Aorta (tissue), 5 donors: ENCODE results near the gene NLGN1. TPM values are rescaled to one million over a fixed set of nuclear protein-coding genes. Genes with fewer than 3 reads are reported as not detected.
"Not testable (repeated sequence)": the region's sequence is repeated elsewhere in the genome, so short reads cannot be mapped to it uniquely, and the experiment has no call there.

ENCODE experiments used
- ATAC-seq: fragments of 200-7000 bp; cut with Tn5 transposase; one replicate; pipeline ENCODE4 v1.9.1; 2022; ENCODE audit warnings: moderate library complexity; ENCODE audit not compliant: low FRiP score
- DNase-seq, 2 donors: peaks; one replicate each; pipeline ENCODE4 v3.0.0-alpha.2; 2020
- H3K27ac ChIP-seq, 2 donors: one replicate each; pipeline ENCODE4 v1.5.1; 2013; ENCODE audit warnings: low read length in 2 of 2, mild to moderate bottlenecking in 2 of 2, moderate library complexity in 2 of 2, control low read depth in 1 of 2, inconsistent platforms in 1 of 2, low read depth in 1 of 2
- H3K27me3 ChIP-seq, 2 donors: one replicate each; pipeline ENCODE4 v1.6.1; 2013; ENCODE audit warnings: control low read depth in 1 of 2, low read length in 1 of 2, mild to moderate bottlenecking in 1 of 2, moderate library complexity in 1 of 2; ENCODE audit not compliant: insufficient read depth in 2 of 2, control insufficient read depth in 1 of 2
- H3K36me3 ChIP-seq, 2 donors: one replicate each; pipeline ENCODE4 v1.6.1; 2013; ENCODE audit warnings: control low read depth in 1 of 2, low read length in 1 of 2, mild to moderate bottlenecking in 1 of 2; ENCODE audit not compliant: insufficient read depth in 2 of 2, control insufficient read depth in 1 of 2
- H3K4me1 ChIP-seq, 2 donors: one replicate each; pipeline ENCODE4 v1.6.1; 2013; ENCODE audit warnings: low read length in 2 of 2, control low read depth in 1 of 2, mild to moderate bottlenecking in 1 of 2, moderate library complexity in 1 of 2; ENCODE audit not compliant: insufficient read depth in 2 of 2, control insufficient read depth in 1 of 2
- H3K4me3 ChIP-seq, 2 donors: one replicate each; pipeline ENCODE4 v1.5.1; 2013; ENCODE audit warnings: low read length in 2 of 2, control low read depth in 1 of 2, mild to moderate bottlenecking in 1 of 2
- H3K9me3 ChIP-seq: one replicate; pipeline ENCODE4 v1.6.1; 2013; ENCODE audit warnings: mild to moderate bottlenecking, low read length; ENCODE audit not compliant: control insufficient read depth
- WGBS, 2 donors: extraction: QIAGEN DNeasy Blood & Tissue Kit; methylation state at CpG; one replicate each; pipeline ENCODE4 v1.1.7; 2013; 5-methylcytosine and 5-hydroxymethylcytosine counted together
- intact Hi-C, 2 donors: fragments of 100-400 bp; cut with DNase I; formaldehyde crosslinking; loops; one replicate each; pipeline versions ENCODE4 v1.14.2 to v1.15.0; 2022
- polyA plus RNA-seq, 2 donors: library from polyadenylated mRNA; stranded (reverse); fragments of 200-250 nt; gene quantifications; one replicate each; pipeline ENCODE4 v1.2.3, GENCODE V29; 2013
- total RNA-seq, 2 donors: library from RNA; stranded (reverse); fragmentation: NEBNext Ultra II Directional; extraction: Animal tissue kit (Norgen Biotek cat#: 25700); gene quantifications; one replicate each; pipeline ENCODE4 v1.2.1, GENCODE V29; 2021
- donor health status: healthy with polysubstance abuse.
- donor health status: Bipolar disorder and iron deficiency.
- donor health status: DM: no; HTN: no; CAD: no.
- donor health status: DM: no; HTN: no; CAD: no.
- donor health status: DM: yes; HTN: yes; CAD: no.

NLGN1 gene
- total and polyA plus RNA-seq, 4 donors = 0.50 to 20.0 (median 8.6) TPM

- WGBS, 2 donors = 91 to 96% methylated on average over 16 to 24 of the region's 24 CpGs
- H3K4me3 ChIP-seq, ATAC-seq, H3K27me3 ChIP-seq, H3K4me1 ChIP-seq, DNase-seq, intact Hi-C loops, H3K36me3 ChIP-seq, H3K27ac ChIP-seq, H3K9me3 ChIP-seq: not testable (repeated sequence)
Measured at GRCh38 chr3:174211896-174212295, 814.4 kb downstream of the NLGN1 start.

- intact Hi-C loops = no loop called here
- ATAC-seq = no peak
- WGBS, 2 donors = 52 to 56% methylated on average over 5 of the region's 5 CpGs
- Histone ChIP-seq H3K4me3 (no peak overlapping the region), H3K36me3 (no peaks in the 10 kb centered on the region), H3K4me1 (peaks cover 0 to 5% of the 10 kb centered on the region in 2 donors), H3K27me3 (no peaks in the 10 kb centered on the region), H3K27ac (no peak overlapping the region), H3K9me3 (no peaks in the 10 kb centered on the region)
- DNase-seq = no peak
Measured at GRCh38 chr3:174215456-174215855, 817.9 kb downstream of the NLGN1 start.

DNA sequence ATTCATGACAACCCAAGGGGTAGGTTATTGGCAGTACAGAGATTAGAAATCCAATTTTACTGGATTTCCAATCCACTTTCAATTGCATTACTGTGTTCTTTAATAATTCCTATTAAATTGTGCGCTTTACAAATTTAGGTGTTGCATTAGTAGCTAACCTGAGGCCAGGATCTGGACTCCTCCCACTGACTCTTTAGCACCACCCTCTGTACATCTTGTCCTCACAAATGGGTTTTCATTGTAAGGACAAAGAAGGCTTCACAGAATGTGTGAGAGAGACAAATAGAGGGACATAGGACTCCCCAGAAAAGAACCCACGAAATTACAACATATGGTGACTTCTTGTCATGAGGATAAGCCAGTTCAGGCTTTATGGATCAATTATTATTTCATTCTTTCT lies 818.5 kb downstream of the NLGN1 start:
- intact Hi-C loops = no loop called here
- no peak overlapping the region for H3K4me3 ChIP-seq
- no peak overlapping the region for H3K27ac ChIP-seq
- no peaks in the 10 kb centered on the region for H3K27me3 ChIP-seq
- H3K36me3 ChIP-seq = no peaks in the 10 kb centered on the region
- ATAC-seq (no peak), DNase-seq (no peak)
- no peaks in the 10 kb centered on the region for H3K9me3 ChIP-seq
- WGBS, 2 donors = 97 to 98% methylated on average over 2 of the region's 2 CpGs
- H3K4me1 ChIP-seq = peaks cover 0 to 10% of the 10 kb centered on the region in 2 donors

DNA sequence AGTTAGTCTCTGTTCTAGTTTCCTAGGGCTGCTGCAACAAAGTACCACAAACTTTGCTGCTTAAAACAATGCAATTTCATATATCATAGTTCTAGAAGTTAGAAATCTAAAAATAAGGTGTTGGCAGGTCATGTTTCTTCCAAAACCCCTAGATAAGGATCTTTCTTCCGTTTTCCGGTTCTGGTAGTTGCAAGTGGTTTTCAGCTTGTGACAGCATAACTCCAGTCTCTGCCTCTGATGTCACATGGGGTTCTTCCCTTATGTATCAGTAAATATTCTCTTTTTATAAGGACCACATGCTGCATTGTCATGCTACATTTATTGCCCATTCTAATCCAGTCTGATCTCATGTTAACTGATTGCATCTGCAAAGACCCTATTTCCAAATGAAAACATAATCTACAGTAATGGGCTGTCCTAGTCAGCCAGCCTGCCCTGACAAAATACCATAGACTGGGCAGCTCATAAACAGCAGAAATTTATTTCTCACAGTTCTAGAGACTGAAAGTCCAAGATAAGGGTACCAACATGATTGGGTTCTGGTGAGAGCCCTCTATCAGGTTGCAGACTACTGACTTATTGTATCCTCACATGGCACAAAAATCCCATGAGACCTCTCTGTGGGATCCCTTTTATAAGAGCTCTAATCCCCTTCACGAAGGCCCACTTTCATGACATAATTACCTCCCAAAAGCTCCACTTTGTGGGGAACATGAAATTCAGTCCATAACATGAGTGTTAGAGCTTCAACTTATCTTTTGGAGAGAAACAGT lies 819.6 kb downstream of the NLGN1 start:
- intact Hi-C loops = no loop called here
- Histone ChIP-seq H3K36me3 (no peaks in the 10 kb centered on the region), H3K27me3 (no peaks in the 10 kb centered on the region), H3K9me3 (no peaks in the 10 kb centered on the region), H3K4me1 (peaks cover 0 to 10% of the 10 kb centered on the region in 2 donors), H3K27ac (no peak overlapping the region), H3K4me3 (no peak overlapping the region)
- DNase-seq (no peak), ATAC-seq (no peak)
- WGBS, 2 donors = 68 to 77% methylated on average over 3 of the region's 3 CpGs

- Histone ChIP-seq H3K9me3 (no peaks in the 10 kb centered on the region), H3K27me3 (no peaks in the 10 kb centered on the region), H3K4me3 (no peak overlapping the region), H3K36me3 (no peaks in the 10 kb centered on the region), H3K27ac (no peak overlapping the region), H3K4me1 (peaks cover 0 to 10% of the 10 kb centered on the region in 2 donors)
- DNase-seq (no peak), ATAC-seq (no peak)
- 97 to 98% methylated on average over 1 of the region's 1 CpG for WGBS, 2 donors
- intact Hi-C loops = no loop called here
Measured at GRCh38 chr3:174218016-174218415, 820.5 kb downstream of the NLGN1 start.

GRCh38 chr3:174219738-174220137 lies 822.2 kb downstream of the NLGN1 start:
- H3K4me3 ChIP-seq = no peak overlapping the region
- ATAC-seq = no peak
- 58 to 70% methylated on average over 3 of the region's 3 CpGs for WGBS, 2 donors

GRCh38 chr3:174220775-174221554 lies 823.4 kb downstream of the NLGN1 start:
- Histone ChIP-seq H3K9me3 (no peaks in the 10 kb centered on the region), H3K4me1 (peaks cover 0 to 14% of the 10 kb centered on the region in 2 donors), H3K4me3 (no peak overlapping the region), H3K27me3 (no peaks in the 10 kb centered on the region), H3K27ac (no peak overlapping the region), H3K36me3 (no peaks in the 10 kb centered on the region)
- DNase-seq = no peak
- 33 to 44% methylated on average over 4 of the region's 4 CpGs for WGBS, 2 donors
- no peak for ATAC-seq
- intact Hi-C loops = no loop called here

More at GRCh38 chr3:174219738-174220137, 822.2 kb downstream of the NLGN1 start:
- Histone ChIP-seq H3K36me3 (no peaks in the 10 kb centered on the region), H3K9me3 (no peaks in the 10 kb centered on the region), H3K27ac (no peak overlapping the region), H3K4me1 (peaks cover 0 to 14% of the 10 kb centered on the region in 2 donors), H3K27me3 (no peaks in the 10 kb centered on the region)
- DNase-seq = no peak
- intact Hi-C loops = no loop called here

- H3K4me3 ChIP-seq = no peak overlapping the region
- H3K27ac ChIP-seq = no peak overlapping the region
- H3K4me1 ChIP-seq = peaks cover 0 to 14% of the 10 kb centered on the region in 2 donors
- H3K36me3 ChIP-seq = no peaks in the 10 kb centered on the region
- H3K27me3 ChIP-seq = no peaks in the 10 kb centered on the region
- WGBS, 2 donors = 4 to 17% methylated on average over 6 of the region's 6 CpGs
- ATAC-seq (no peak), DNase-seq (no peak)
- intact Hi-C loops = no loop called here
- H3K9me3 ChIP-seq = no peaks in the 10 kb centered on the region
Measured at GRCh38 chr3:174223042-174223441, 825.5 kb downstream of the NLGN1 start.
